HG03280 (cell line): ENCODE measurements around the gene SH3RF2.

Experiments
- ATAC-seq: cut with Tn5 transposase; IDR thresholded peaks from one replicate; pipeline ENCODE4 v1.9.1; 2021; ENCODE audit warnings: mild to moderate bottlenecking, moderate library complexity; ENCODE audit not compliant: unreplicated experiment

SH3RF2 gene

DNA sequence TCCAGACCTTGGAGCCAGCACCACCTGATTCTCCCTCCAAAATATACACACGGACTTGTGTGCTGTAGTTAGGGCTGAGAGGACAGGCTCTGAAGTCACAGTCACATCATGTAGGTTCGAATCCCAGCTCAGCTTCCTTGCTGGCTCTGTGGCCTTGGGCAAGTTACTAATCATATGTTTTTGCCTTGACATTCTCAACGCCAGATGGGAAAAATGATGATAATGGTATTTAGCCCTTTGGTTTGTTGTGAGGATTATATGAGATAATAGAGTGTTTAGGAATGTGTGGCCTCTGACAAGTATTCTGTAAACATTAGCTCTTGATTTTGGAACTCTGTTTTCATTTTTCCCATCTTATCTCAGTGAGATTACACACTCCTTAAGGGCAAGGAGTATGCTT, 96.5 kb downstream of the SH3RF2 start:
- no peak for ATAC-seq

DNA sequence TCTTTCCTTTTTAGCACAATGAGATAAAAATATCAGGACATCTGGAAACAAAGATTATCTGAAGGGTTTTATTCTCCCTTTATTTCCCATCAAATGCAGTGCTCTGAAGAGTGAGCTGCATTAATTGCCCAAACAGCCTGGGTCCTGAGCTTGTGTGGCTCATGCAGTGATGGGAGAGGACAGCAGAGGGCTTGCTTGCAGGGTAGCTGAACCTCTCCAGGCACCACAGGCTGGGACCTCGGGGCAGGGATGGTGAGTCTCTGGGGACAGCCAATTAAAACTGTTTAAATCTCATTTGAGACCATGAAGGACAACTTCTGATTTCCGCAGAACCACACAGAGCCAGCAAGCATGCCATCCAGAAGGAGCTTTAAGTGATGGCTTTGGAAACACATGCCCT, 97.7 kb downstream of the SH3RF2 start:
- ATAC-seq: no peak

DNA sequence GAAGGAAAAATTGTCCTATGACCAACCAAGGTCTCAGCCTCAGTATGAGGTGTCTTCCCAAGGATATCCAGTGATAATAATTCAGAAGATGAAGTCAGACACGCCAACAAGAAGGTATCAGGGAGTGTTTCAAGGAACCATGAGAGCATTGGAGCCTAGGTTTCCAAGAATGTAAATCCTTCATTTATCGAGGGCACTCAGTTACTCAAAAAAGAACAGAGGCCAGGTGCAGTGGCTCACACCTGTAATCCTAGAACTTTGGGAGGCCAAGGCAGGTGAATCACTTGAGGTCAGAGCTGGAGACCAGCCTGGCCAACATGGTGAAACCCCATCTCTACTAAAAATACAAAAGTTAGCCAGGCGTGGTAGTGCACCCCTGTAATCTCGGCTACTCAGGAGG, 98.2 kb downstream of the SH3RF2 start:
- ATAC-seq: no peak

DNA sequence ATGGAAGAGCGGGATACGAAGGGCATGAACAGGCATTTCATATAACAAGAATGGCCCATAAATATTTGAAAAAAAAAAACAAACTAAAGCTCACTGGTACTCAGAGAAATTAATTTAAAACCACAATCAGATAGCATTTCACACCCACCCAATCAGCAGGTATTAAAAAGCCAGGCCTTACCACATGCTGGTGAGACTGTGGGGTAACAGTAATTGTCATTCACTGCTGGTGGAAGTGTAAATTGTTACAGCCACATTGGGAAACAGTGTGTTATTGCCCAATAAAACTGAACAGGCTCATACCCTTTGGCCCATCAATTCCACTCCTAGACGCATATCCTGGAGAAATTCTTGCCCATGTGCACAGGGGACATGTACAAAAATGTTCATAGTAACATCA, 103.0 kb downstream of the SH3RF2 start:
- ATAC-seq: no peak

DNA sequence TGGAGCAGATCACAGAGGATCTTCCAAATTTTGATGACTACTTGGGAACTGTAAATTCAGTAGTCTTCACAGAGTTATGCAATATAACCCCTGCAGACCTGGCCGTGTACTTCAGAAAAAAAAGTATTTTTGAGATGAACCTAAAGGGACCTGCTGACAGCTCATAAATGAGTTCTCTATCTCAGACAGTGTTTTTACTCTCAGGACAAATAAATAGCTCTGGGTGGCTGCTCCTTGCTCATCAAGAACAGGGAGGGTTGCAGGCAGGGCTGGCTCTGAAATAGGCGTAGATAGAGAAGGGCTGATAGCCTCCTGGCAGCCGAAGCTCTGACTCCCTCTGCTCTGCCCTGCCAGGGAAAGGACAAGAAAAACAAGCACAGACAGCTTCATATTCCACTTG, 104.1 kb downstream of the SH3RF2 start:
- no peak for ATAC-seq

DNA sequence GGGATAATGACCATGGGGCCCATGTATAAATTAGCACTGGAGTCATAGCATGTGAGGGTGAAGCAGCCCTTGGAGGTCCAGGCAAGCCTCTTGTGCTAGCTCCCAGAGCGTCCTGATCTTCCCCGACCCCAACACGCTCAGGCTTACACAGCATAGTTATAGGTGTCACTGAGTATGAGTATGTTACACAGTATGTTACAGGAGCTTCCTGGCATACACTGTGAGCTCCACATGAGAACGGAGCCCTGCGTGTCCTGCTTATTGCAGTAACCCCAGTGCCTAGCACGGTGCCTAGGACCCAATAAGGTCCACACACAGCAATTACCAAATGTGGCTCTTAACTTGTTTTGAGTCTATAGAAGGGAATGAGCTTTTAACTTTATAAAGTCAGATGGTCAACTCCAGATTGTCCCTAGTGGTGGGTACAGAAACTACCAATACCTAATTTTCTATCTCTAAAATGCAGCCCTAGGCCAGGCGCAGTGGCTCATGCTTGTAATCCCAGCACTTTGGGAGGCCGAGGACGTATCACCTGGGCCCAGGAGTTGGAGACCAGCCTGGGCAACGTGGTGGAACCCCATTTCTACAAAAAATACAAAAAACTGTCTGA, 104.9 kb downstream of the SH3RF2 start:
- peak; percentile 68 for ATAC-seq

DNA sequence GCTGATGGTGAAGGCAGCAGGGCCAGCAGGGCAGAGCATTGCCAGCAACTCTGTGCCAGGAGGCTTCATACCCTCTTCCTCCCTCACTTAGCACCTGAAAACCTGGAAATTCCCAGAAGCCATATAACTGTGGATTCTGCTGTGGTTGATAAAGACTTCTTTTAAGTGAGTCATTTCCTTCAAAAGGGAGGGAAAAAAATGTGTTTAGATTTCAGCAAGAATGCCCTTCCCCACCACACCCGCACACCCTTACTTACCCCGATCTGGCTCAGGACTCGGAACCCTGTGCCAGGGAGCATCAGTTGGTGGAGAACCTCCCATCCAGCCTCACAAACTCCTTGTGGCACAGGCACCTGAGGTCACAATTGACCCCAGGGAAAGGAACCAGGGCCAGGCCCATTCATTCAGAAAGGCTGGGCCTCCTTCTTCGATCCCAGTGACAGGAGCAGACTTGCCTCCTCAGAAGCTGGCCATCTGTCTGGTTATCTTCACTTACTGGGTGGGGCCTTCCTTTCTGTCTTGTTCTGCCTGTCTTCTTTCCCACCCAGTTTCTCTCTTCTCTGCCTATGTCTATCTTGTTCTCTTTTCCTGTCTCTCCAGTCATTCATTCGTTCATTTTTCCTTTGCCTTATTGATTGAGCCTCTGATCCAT, 106.4 kb downstream of the SH3RF2 start:
- ATAC-seq: no peak

DNA sequence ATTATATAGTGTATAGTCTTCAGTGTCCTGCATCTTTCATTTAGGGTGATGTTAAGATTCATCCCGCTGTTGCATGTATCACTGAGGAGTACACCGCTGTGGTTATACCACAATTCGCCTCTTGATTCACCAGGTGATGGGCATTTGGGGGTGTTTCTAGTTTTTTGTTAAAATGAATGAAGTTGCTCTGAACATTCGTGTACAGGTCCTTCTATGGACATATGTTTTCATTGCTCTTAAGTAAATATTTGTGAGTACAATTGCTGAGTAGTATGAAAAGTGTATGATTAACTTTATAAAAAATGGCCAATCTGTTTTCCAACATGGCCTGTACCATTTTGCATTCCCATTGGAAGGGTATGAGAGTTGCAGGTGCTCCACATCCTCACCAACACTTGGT, 107.3 kb downstream of the SH3RF2 start:
- no peak for ATAC-seq

DNA sequence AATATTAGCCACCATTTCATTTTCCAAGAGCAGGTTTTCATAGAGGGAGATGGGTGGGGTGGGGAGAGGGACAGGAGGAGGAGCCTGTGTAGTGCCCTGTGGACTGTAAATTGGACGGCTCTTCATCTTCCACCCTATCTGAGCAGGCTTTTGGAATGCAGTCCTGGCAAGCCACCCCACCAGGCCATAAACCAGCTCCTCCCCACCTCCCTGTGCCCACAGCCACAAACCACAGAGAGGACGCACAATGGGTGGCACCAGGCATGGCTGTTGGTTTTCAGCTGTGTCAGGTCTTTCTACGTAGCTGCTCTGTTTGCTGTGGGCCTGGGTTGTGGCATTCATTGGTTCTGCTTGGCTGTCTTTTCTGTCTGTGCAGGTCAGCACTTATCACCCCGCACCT, 111.0 kb downstream of the SH3RF2 start:
- ATAC-seq: no peak

DNA sequence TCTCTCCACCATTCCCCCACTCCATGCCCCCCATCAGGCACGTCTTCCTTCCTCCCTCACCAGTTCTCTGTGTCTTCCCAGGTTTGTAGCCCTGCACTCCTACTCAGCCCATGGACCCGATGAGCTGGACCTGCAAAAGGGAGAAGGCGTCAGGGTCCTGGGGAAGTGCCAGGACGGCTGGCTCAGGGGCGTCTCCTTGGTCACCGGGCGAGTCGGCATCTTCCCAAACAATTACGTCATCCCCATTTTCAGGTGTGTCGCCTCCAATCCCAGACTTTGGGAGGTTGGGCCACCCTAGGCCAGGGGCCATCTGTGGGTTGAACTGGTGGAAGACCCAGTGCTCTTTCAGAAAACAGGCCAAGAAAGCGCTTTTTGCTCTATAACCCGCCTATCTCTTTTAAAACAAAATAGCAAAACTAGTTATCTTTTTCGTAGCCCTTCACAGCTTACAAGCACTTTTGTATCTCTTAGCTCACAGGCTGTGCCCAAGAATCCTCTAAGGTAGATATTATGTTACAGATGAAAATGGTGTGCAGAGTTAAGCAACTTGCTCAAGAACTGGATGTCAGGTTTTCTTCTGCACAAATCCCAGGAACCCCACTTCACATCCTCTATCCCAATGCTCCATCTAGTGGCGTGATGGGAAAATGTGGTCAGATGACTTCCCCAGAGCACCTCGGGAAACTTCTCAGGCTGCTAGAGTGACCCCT, 112.8 kb downstream of the SH3RF2 start:
- ATAC-seq: no peak

DNA sequence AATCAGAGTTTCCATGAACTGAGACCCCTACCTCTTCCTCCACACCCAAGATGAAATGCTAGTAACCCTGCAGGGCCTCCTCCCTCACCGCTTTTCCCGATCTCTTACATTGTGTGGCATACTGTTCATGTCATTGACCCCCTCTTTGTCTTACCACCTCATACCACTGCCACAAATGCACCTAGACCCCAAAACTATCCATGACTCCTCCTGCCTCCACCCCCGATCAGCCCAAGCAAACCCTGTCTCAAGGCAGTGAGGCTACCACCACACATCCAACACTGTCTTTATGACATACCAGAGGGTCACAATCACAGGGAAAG, 113.3 kb downstream of the SH3RF2 start:
- ATAC-seq: no peak

DNA sequence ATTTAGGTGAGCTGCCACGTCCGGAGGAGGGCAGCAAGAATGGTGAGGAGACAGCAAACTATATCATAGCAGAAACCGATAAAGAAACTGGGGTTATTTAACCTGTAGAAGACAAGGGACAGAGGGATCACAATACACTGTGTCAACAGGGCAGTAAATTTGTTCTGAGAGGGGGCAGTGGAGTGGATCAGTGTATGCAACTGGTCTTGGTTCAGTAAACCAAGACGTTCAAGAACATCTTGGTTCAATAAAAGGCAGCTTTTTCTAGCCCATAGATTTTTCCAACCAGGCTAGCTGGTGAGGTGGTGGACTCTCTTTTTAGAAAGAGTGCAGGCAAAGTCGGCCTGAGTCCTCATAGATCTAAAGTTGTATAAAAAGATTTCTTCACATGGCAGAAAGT, 113.7 kb downstream of the SH3RF2 start:
- no peak for ATAC-seq

DNA sequence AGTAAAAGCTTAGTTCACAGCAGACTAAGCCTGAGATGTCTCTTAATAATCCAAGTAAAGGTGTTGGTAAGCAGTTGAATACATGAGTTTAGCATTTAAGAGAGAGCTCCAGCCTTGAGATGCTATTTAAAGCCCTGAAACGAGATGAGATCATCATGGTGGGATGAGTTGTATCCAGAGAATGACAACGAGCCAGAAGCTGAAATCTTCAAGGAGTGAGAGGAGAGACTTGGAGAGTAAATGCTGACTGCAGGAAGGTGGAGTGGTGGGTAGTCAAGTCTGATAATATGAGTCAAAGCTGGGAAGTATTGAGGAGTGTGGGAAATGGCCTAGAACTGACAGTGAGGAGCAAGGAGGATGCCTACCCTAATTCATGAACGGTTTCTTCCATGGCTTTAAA, 115.3 kb downstream of the SH3RF2 start:
- no peak for ATAC-seq

DNA sequence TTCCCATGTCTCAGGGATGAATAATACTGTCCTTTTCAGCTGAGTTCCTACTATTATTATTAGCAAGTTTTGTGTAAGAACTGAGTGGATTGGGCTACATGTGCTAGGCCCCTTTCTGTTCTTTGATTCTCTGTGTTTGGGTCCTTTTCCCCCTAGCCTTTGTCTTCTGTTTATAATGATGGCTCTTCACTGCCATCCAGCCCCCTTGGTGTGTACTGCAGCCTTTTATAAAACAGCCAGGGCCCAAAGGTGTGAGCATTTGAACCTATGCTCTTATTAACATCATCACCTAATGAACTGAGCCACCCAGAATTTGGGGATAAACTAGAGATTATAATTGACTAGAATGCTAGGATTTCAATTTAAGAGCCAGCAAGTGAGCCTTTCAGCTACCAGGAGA, 116.4 kb downstream of the SH3RF2 start:
- no peak for ATAC-seq

DNA sequence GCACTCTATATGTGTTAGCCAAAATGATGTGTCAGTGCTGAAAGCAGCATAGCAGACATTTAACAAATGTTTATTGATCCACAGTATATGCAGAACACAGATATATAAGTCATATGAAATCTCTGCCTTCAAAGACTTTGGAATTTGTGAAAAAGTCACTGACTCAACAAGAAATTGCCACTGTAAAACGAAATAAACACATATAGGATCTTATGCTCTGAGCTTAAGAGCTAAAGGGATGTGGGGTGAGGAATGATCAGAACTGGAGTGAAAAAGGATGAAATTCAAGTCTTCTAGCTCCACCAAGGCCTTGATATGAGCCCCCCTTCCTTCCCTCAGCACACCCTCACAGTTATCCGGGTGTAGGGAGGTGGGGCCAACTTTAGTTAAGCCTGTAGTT, 119.1 kb downstream of the SH3RF2 start:
- no peak for ATAC-seq

DNA sequence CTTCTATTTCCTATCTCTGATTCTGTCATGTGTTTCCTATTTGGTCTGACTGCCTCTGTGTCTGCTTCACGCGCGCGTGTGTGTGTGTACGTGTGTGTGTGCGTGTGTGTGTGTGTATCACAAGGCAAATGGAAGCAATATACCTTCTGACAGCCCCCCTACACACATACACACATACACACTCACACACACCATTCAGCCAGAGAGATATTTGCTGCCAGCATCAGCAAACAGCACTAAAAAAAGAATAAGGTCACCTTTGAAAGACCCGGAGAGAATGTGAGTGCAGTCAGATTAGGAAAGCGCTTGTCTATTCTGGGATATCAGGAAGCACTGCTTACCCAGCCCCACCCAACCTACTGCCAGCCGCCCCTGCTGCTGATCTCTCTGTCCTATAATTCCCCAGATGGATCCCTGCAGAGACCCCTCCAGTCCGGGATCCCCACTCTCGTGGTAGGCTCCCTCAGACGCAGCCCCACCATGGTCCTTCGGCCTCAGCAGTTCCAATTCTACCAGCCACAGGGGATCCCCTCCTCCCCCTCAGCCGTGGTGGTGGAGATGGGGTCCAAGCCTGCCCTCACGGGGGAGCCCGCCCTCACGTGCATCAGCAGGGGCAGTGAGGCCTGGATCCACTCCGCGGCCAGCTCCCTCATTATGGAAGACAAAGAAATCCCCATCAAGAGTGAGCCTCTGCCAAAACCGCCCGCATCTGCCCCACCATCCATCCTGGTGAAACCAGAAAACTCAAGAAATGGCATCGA, 123.3 kb downstream of the SH3RF2 start:
- ATAC-seq: no peak

DNA sequence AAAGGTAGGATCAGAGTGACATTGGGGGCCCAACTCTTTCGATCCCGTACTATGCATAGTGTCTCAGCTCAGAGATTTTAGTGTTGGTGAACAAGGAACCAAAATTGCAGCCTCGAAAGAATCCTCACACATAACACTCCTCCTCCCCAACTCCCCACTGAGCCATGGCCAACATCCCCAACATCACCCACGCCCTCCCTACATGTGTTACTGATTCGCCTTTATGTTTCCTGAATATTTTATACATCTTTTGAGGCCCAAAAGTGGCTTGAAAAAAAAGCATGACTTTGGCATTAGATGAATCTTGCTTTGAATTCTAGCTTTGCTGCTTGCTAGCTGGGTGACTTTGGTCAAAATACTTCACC, 123.8 kb downstream of the SH3RF2 start:
- no peak for ATAC-seq

DNA sequence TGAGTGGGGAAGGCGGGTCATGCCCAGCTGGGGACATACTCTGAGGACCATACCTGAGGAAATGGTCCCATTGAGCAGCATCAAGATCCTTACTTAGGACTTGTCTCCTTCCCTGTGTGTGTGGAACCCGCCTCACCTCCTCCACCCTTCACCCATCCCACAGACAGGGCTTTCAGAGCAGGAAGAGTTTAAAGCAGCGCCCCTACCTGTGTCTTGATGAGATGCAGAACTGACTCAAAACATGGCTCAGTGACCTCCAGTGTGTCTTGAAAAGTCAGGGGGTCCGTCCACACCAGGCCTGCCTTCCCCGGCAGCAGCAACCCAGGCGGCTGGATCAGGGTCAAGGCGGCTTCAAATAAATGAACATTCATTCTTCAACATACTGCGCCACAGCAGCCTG, 130.6 kb downstream of the SH3RF2 start:
- ATAC-seq: no peak

DNA sequence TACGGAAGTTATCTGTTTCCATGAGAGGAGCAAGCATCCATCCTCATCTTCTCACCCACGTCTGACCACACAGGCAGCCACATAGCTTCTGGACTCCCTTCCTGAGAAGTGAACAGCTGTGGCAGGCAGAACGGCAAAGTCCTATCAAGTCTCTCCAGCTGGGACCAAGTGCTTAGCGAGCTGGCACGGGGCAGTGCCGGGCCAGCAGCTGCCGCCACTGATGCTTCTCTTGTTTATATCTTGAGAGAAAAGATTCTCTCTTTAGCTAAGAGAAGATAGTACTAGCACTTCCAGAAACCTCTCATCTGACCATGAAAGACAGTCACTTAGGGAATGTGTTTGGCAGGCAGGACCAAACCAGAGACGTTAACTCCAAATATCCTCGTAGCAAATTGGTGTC, 131.8 kb downstream of the SH3RF2 start:
- ATAC-seq: no peak

DNA sequence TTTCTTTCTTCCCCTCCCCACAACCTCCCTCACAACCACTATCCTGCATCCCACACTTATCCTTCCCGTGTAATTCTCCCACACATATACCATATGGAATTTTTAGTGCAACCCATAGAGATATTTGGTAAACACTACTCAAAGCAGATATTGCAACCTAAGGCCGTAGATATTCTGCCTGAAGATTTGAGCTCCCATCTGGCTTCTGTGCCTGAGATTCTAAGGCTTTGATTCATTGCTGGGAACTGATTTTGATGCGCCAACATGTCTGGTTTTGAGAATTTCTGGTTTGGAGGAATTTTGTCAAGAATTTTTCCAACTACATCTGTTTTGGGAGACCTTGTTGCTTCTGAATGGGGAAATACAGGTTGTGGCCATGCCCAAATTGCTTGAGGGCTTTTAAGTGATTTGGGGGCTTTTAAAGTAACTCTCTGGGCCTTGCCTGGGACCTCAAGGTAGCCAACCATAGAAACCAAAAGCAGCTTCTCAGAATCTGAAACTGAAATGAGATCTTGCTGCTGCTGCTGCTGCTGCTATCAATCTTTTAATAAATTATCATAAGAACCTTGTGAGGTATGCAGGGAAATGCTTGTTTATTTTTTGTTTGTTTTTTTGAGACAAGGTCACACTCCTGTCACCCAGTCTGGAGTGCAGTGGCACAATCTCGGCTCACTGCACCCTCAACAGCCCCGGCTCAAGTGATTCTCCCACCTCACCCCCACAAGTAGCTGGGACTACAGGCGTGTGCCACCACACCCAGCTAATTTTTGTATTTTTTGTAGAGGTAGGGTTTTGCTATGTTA, 132.8 kb downstream of the SH3RF2 start:
- ATAC-seq: peak; percentile 59

DNA sequence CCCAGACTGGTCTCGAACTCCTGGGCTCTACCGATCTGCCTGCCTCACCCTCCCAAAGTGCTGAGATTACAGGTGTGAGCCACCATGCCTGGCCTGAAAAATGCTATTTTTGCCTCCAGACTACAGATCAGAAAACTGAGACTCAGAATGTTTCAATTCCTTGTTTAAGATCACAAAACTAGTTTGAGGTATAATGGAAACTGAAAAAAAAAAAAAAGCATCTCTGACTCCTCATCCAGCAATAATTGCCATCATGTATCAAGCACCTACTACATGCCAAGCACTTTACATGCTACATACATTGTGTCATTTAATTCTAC, 133.4 kb downstream of the SH3RF2 start:
- ATAC-seq: peak; percentile 47
